H9 (cell line): ENCODE measurements around the gene POU5F1. TPM values are rescaled to one million over a fixed set of nuclear protein-coding genes. Genes with fewer than 3 reads are reported as not detected.

ENCODE experiments used
- DNase-seq: peaks from one replicate; pipeline ENCODE4 v3.0.0-alpha.2; 2017
- H2AFZ ChIP-seq: one replicate; pipeline ENCODE4 v1.6.1; 2013; ENCODE audit warnings: mild to moderate bottlenecking, low read length, control low read depth, moderate library complexity
- H2AK5ac ChIP-seq: 2 replicates; pipeline ENCODE4 v1.6.1; 2013; ENCODE audit warnings: low read length, control low read depth, mixed read lengths; ENCODE audit not compliant: insufficient read length
- H2BK120ac ChIP-seq: one replicate; pipeline ENCODE4 v1.6.1; 2013; ENCODE audit warnings: low read depth, mild to moderate bottlenecking, low read length, control low read depth, inconsistent platforms; ENCODE audit not compliant: poor library complexity, severe bottlenecking
- H2BK12ac ChIP-seq: 2 replicates; pipeline ENCODE4 v1.6.1; 2013; ENCODE audit warnings: low read length, control low read depth, mixed read lengths, low read depth; ENCODE audit not compliant: insufficient read length
- H2BK15ac ChIP-seq: 2 replicates; pipeline ENCODE4 v1.6.1; 2013; ENCODE audit warnings: low read depth, low read length, control low read depth
- H2BK20ac ChIP-seq: one replicate; pipeline ENCODE4 v1.6.1; 2013; ENCODE audit warnings: low read depth, mild to moderate bottlenecking, low read length, control low read depth, inconsistent platforms; ENCODE audit not compliant: poor library complexity, severe bottlenecking
- H2BK5ac ChIP-seq: 2 replicates; pipeline ENCODE4 v1.6.1; 2013; ENCODE audit warnings: low read length, control low read depth, mixed read lengths; ENCODE audit not compliant: insufficient read length
- H3K14ac ChIP-seq: 2 replicates; pipeline ENCODE4 v1.6.1; 2013; ENCODE audit warnings: low read length, control low read depth; ENCODE audit not compliant: insufficient read depth
- H3K18ac ChIP-seq: 2 replicates; pipeline ENCODE4 v1.6.1; 2013; ENCODE audit warnings: low read depth, mild to moderate bottlenecking, mixed read lengths, low read length, control low read depth; ENCODE audit not compliant: insufficient read length
- H3K23ac ChIP-seq: 2 replicates; pipeline ENCODE4 v1.6.1; 2013; ENCODE audit warnings: low read length, control low read depth, mixed read lengths, low read depth; ENCODE audit not compliant: insufficient read length
- H3K23me2 ChIP-seq: 2 replicates; pipeline ENCODE4 v1.6.1; 2013; ENCODE audit warnings: low read depth, mild to moderate bottlenecking, mixed read lengths, low read length, control low read depth; ENCODE audit not compliant: insufficient read length, poor library complexity, severe bottlenecking
- H3K27ac ChIP-seq: 2 replicates; pipeline ENCODE4 v1.5.1; 2013; ENCODE audit warnings: low read length, control low read depth, mixed read lengths, low read depth; ENCODE audit not compliant: insufficient read length
- H3K27me3 ChIP-seq: 2 replicates; pipeline ENCODE4 v1.6.1; 2013; ENCODE audit warnings: low read length, control low read depth, inconsistent platforms; ENCODE audit not compliant: insufficient read depth
- H3K4ac ChIP-seq: 2 replicates; pipeline ENCODE4 v1.6.1; 2013; ENCODE audit warnings: low read depth, mild to moderate bottlenecking, control low read depth, inconsistent platforms, low read length, moderate library complexity
- H3K4me1 ChIP-seq: 2 replicates; pipeline ENCODE4 v1.6.1; 2013; ENCODE audit warnings: low read length, control low read depth, inconsistent platforms; ENCODE audit not compliant: insufficient read depth
- H3K4me2 ChIP-seq: 2 replicates; pipeline ENCODE4 v1.6.1; 2013; ENCODE audit warnings: low read length, control low read depth, mixed read lengths; ENCODE audit not compliant: insufficient read length, insufficient read depth
- H3K56ac ChIP-seq: 2 replicates; pipeline ENCODE4 v1.6.1; 2013; ENCODE audit warnings: low read depth, mild to moderate bottlenecking, mixed read lengths, low read length, control low read depth; ENCODE audit not compliant: insufficient read length
- H3K79me1 ChIP-seq: 2 replicates; pipeline ENCODE4 v1.6.1; 2013; ENCODE audit warnings: low read depth, mild to moderate bottlenecking, moderate library complexity, low read length, control low read depth, inconsistent platforms; ENCODE audit not compliant: insufficient read depth, poor library complexity, severe bottlenecking
- H3K79me2 ChIP-seq: 2 replicates; pipeline ENCODE4 v1.6.1; 2013; ENCODE audit warnings: low read length, control low read depth, inconsistent platforms; ENCODE audit not compliant: insufficient read depth
- H3K9ac ChIP-seq: 2 replicates; pipeline ENCODE4 v1.6.1; 2013; ENCODE audit warnings: low read length, control low read depth, mixed read lengths; ENCODE audit not compliant: insufficient read length; ENCODE audit errors: extremely low read depth
- H3K9me3 ChIP-seq: one replicate; pipeline ENCODE4 v1.6.1; 2013; ENCODE audit warnings: low read depth, low read length, inconsistent platforms; ENCODE audit not compliant: control insufficient read depth
- H3T11ph ChIP-seq: one replicate; pipeline ENCODE4 v1.6.1; 2013; ENCODE audit warnings: mild to moderate bottlenecking, low read length, control low read depth, inconsistent platforms
- H4K20me1 ChIP-seq: one replicate; pipeline ENCODE4 v1.6.1; 2013; ENCODE audit not compliant: control insufficient read depth, insufficient read length, insufficient read depth
- H4K5ac ChIP-seq: 2 replicates; pipeline ENCODE4 v1.6.1; 2013; ENCODE audit warnings: low read depth, mild to moderate bottlenecking, mixed read lengths, low read length, control low read depth; ENCODE audit not compliant: insufficient read length
- H4K8ac ChIP-seq: replicated peaks from 2 replicates; pipeline ENCODE4 v1.6.1; 2013; ENCODE audit warnings: low read length, control low read depth, mixed read lengths, low read depth; ENCODE audit not compliant: insufficient read length
- H4K91ac ChIP-seq: 2 replicates; pipeline ENCODE4 v1.6.1; 2013; ENCODE audit warnings: low read depth, mild to moderate bottlenecking, moderate library complexity, mixed read lengths, low read length, control low read depth; ENCODE audit not compliant: insufficient read length
- H3K27ac Mint-ChIP-seq, 3 experiments: 2 replicates in 2 of 3; 3 replicates in 1 of 3; pipeline ENCODE4 v1.8.0; 2020 to 2021; ENCODE audit warnings: mixed read lengths in 3 of 3, mild to moderate bottlenecking in 1 of 3, moderate library complexity in 1 of 3
- H3K27me3 Mint-ChIP-seq: 2 replicates; pipeline ENCODE4 v1.8.0; 2021; ENCODE audit warnings: low read depth, mild to moderate bottlenecking, moderate library complexity, mixed read lengths
- H3K36me3 Mint-ChIP-seq, 3 experiments: 2 replicates in 2 of 3; 3 replicates in 1 of 3; pipeline ENCODE4 v1.8.0; 2020 to 2021; ENCODE audit warnings: low read depth in 3 of 3, mixed read lengths in 3 of 3; ENCODE audit not compliant: insufficient read depth in 1 of 3
- H3K4me1 Mint-ChIP-seq, 2 experiments: 2 replicates each; pipeline ENCODE4 v1.8.0; 2020; ENCODE audit warnings: mixed read lengths in 2 of 2
- H3K4me3 Mint-ChIP-seq, 2 experiments: 2 replicates in 1 of 2; 3 replicates in 1 of 2; pipeline ENCODE4 v1.8.0; 2020 to 2021; ENCODE audit warnings: mild to moderate bottlenecking in 2 of 2, mixed read lengths in 2 of 2, moderate library complexity in 1 of 2
- H3K9me3 Mint-ChIP-seq, 2 experiments: 2 replicates in 1 of 2; 3 replicates in 1 of 2; pipeline ENCODE4 v1.8.0; 2020; ENCODE audit warnings: mild to moderate bottlenecking in 2 of 2, mixed read lengths in 2 of 2, moderate library complexity in 1 of 2
- CTCF ChIP-seq: fragments of 200-600 bp; sonication (generic); conservative IDR thresholded peaks from 3 replicates; pipeline ENCODE4 v1.8.0; 2021; ENCODE audit warnings: antibody characterized with exemption, mild to moderate bottlenecking
- WGBS: extraction: QIAGEN DNeasy Blood & Tissue Kit; methylation state at CpG from one replicate; pipeline ENCODE4 v1.1.7; 2013; ENCODE audit warnings: missing lambda C conversion rate, low lambda C conversion rate, mixed read lengths; ENCODE audit not compliant: insufficient read length; ENCODE audit errors: extremely low coverage; 5-methylcytosine and 5-hydroxymethylcytosine counted together
- total RNA-seq: library from RNA; stranded (reverse); gene quantifications from 2 replicates; pipeline ENCODE4 v1.2.1, GENCODE V29; 2021

The POU5F1 gene
- total RNA-seq, 1 experiment from 2014 or later: 2,134 TPM

- Histone ChIP-seq H3K27me3 (no peaks in the 10 kb centered on the region), H4K5ac (no peak overlapping the region), H2BK12ac (no peak overlapping the region), H3K79me2 (no peaks in the 10 kb centered on the region), H4K91ac (no peak overlapping the region), H3K23me2 (no peaks in the 10 kb centered on the region), H3K9me3 (no peaks in the 10 kb centered on the region), H2BK15ac (no peak overlapping the region), H3K4me1 (no peaks in the 10 kb centered on the region), H3T11ph (no peak overlapping the region), H3K14ac (no peak overlapping the region), H3K56ac (no peak overlapping the region), H2BK5ac (no peak overlapping the region), H2AK5ac (no peak overlapping the region), H2BK20ac (no peak overlapping the region), H4K8ac (no peak overlapping the region), H3K18ac (no peak overlapping the region), H3K23ac (no peak overlapping the region), H3K4ac (no peak overlapping the region), H2BK120ac (no peak overlapping the region), H4K20me1 (no peaks in the 10 kb centered on the region), H3K27ac (no peak overlapping the region), H3K79me1 (no peaks in the 10 kb centered on the region), H3K4me2 (no peak overlapping the region), H2AFZ (no peak overlapping the region), H3K9ac (no peak overlapping the region)
- H3K9me3 Mint-ChIP-seq: no peaks in the 10 kb centered on the region
- no CpG with 5 or more reads among the region's 6 CpGs for WGBS
- DNase-seq: no peak
- peaks cover 2 to 6% of the 10 kb centered on the region in 2 experiments; a peak in 2 of 4 replicates for H3K4me1 Mint-ChIP-seq
- H3K36me3 Mint-ChIP-seq: peaks cover 35 to 78% (median 75%) of the 10 kb centered on the region in 3 experiments
- no peak overlapping the region for H3K27ac Mint-ChIP-seq
- no peaks in the 10 kb centered on the region for H3K27me3 Mint-ChIP-seq
- no peak for TF ChIP-seq CTCF
- no peak overlapping the region for H3K4me3 Mint-ChIP-seq
Measured at GRCh38 chr6:31149827-31150447, 20.5 kb downstream of the POU5F1 start.
